Measurements from ENCODE around the gene AFAP1. TPM values are rescaled to one million over a fixed set of nuclear protein-coding genes. Genes with fewer than 3 reads are reported as not detected.

The AFAP1 gene
- total and polyA plus RNA-seq, 2 of the 8 experiments (the other 6 are each of a cell fraction or from before 2014, with no cell fraction given) = 3.6 to 18.2 TPM

DNA sequence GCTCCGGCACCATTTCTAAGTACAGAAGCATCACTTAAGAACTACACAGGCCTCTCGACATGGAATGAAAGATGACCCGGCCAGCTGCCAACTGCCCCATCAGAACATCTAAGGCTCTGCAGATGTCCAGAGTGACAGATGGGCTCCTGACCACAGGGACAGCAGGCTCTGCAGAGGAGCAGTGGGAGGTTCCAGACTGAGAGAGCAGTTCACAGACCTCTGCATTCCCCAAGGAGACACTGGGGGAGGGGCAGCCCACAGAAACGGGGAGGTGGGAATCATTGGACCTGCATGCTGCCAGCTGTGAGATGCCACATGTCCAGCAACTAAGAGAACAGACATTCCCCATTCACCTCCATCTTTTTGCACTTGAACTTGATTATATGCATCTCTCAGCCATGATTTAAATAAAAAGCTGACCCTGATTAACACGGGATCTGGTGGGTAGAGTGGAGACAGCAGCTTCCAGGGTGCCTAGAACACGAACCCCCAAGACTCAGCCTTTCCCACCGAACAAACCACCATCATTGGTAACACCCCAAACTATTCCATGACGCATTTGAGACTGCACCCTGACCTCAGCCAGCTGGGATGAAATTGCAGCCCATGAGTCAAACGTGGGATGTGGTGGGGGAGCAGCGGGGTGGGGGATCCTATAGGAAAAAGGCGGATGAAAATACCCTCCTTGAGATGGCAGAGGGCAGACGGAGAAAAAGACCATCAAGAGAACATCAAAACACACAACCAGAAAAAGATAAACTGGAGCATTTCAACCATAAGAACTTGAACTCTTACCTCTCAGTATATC, 47.2 kb downstream of the AFAP1 start:
- no peak overlapping the region for H4K5ac ChIP-seq (ENCODE audit: insufficient read length, low read depth, low read length)
- POLR2A ChIA-PET (ENCODE audit: partially characterized antibody) = interaction anchor here (0.6 kb wide), 1 partner anchor 18 kb away, joined by 3 read pairs; no protein-coding TSS in a partner anchor
- no peak overlapping the region for H2AK5ac ChIP-seq (ENCODE audit: low read depth, low read length)
- H3K27me3 ChIP-seq (replicated peaks in 1 of 4; ENCODE audit: control insufficient read depth in 3 of 4, extremely low read depth in 1 of 4, insufficient read depth in 3 of 4, low read length in 3 of 4) = no peaks in the 10 kb centered on the region
- H3K56ac ChIP-seq (replicated peaks; ENCODE audit: insufficient read length, low read depth, low read length) = no peak overlapping the region
- no peak overlapping the region for H2BK12ac ChIP-seq (ENCODE audit: low read depth, low read length)
- H2BK5ac ChIP-seq (ENCODE audit: low read depth, low read length) = 0 out of 2 replicates have a peak overlapping the region, but pooled peaks have one; percentile 23
- H4K8ac ChIP-seq (ENCODE audit: extremely low read depth, insufficient read depth, low read length) = no peak overlapping the region
- H4K20me1 ChIP-seq (replicated peaks in 1 of 2; ENCODE audit: control insufficient read depth in 1 of 2, insufficient read depth in 2 of 2, low read length in 2 of 2) = no peaks in the 10 kb centered on the region
- no peak for FAIRE-seq
- no peaks in the 10 kb centered on the region for H3K23me2 ChIP-seq (ENCODE audit: low read depth, low read length)
- no peak overlapping the region for H3K14ac ChIP-seq (ENCODE audit: insufficient read length)
- H2BK120ac ChIP-seq (replicated peaks; ENCODE audit: low read depth, low read length) = no peak overlapping the region
- DNase-seq (ENCODE audit: low read depth in 1 of 2, low spot score in 2 of 2) = no peak
- H3K27ac ChIP-seq (ENCODE audit: low read depth, low read length) = no peak overlapping the region
- no peaks in the 10 kb centered on the region for H3K36me3 ChIP-seq (ENCODE audit: control insufficient read depth in 2 of 4, insufficient read depth in 4 of 4, low read length in 3 of 4)
- CTCF ChIA-PET (ENCODE audit: partially characterized antibody) = interaction anchor here (0.6 to 1.5 kb wide), 3 partner anchors 14 to 158 kb away, joined by 4 to 5 read pairs (median 4); no protein-coding TSS in a partner anchor
- TF ChIP-seq SIN3A (conservative IDR thresholded peaks at IDR 0.05 in 1 of 2, IDR thresholded peaks at IDR 0.05 in 1 of 2; ENCODE audit: low read depth in 1 of 2, low read length in 2 of 2) (no peak), POLR2A (IDR thresholded peaks at IDR 0.05; ENCODE audit: control extremely low read depth in 1 of 2, low read depth in 2 of 2, low read length in 2 of 2) (no peak)
- no peak overlapping the region for H4K91ac ChIP-seq (replicated peaks; ENCODE audit: insufficient read length, low read length)
- H3K4me3 ChIP-seq (ENCODE audit: extremely low read depth in 1 of 4, insufficient read depth in 2 of 4, low read depth in 3 of 4, low read length in 4 of 4) = no peak overlapping the region
- no peak overlapping the region for H2BK20ac ChIP-seq (ENCODE audit: low read length)
- no peak overlapping the region for H3K23ac ChIP-seq (ENCODE audit: insufficient read length)
- no peak overlapping the region for H3K4ac ChIP-seq (replicated peaks; ENCODE audit: insufficient read length, low read depth, low read length)
- no peak overlapping the region for H3K9ac ChIP-seq (replicated peaks in 1 of 4; ENCODE audit: extremely low read depth in 1 of 4, low read depth in 3 of 4, low read length in 3 of 4)
- WGBS, 2 experiments (ENCODE audit: extremely low coverage in 1 of 2, insufficient coverage in 1 of 2, insufficient read length in 1 of 2, insufficient replicate concordance in 2 of 2, low coverage in 1 of 2, low lambda C conversion rate in 2 of 2, missing lambda C conversion rate in 1 of 2) = 79% methylated on average over 12 of the region's 12 CpGs; no CpG with 5 or more reads in 1 of the 2 experiments
- peaks cover 8% of the 10 kb centered on the region for H3K79me1 ChIP-seq (ENCODE audit: low read depth, low read length)
- no peak overlapping the region for H2BK15ac ChIP-seq (ENCODE audit: low read length)
- H3K4me1 ChIP-seq (replicated peaks in 1 of 4; ENCODE audit: control insufficient read depth in 3 of 4, insufficient read depth in 4 of 4, low read length in 3 of 4) = peaks cover 2 to 19% (median 8%) of the 10 kb centered on the region in 4 experiments; a peak in 6 of 7 replicates
- H3K4me2 ChIP-seq (ENCODE audit: insufficient read depth in 1 of 2, low read depth in 2 of 2, low read length in 2 of 2) = no peak overlapping the region
- peaks cover 0 to 45% of the 10 kb centered on the region in 2 experiments; a peak in 2 of 4 replicates for H3K79me2 ChIP-seq (ENCODE audit: control insufficient read depth in 1 of 2, insufficient read depth in 2 of 2, low read length in 2 of 2)
- H2AFZ ChIP-seq (ENCODE audit: low read length) = no peak overlapping the region
- H3K18ac ChIP-seq (ENCODE audit: extremely low read depth, low read length) = no peak overlapping the region
- H3K9me3 ChIP-seq (ENCODE audit: insufficient read depth in 2 of 2, low read depth in 1 of 2, low read length in 1 of 2) = no peaks in the 10 kb centered on the region; a peak in 1 of 4 replicates

Measured in H1 (cell line).